GM19324 (cell line): ENCODE measurements around the gene EMX1.

ENCODE experiments used
- ATAC-seq: cut with Tn5 transposase; IDR thresholded peaks from one replicate; pipeline ENCODE4 v1.9.1; 2021; ENCODE audit warnings: mild to moderate bottlenecking, moderate library complexity; ENCODE audit not compliant: unreplicated experiment, low FRiP score

Gene EMX1

DNA sequence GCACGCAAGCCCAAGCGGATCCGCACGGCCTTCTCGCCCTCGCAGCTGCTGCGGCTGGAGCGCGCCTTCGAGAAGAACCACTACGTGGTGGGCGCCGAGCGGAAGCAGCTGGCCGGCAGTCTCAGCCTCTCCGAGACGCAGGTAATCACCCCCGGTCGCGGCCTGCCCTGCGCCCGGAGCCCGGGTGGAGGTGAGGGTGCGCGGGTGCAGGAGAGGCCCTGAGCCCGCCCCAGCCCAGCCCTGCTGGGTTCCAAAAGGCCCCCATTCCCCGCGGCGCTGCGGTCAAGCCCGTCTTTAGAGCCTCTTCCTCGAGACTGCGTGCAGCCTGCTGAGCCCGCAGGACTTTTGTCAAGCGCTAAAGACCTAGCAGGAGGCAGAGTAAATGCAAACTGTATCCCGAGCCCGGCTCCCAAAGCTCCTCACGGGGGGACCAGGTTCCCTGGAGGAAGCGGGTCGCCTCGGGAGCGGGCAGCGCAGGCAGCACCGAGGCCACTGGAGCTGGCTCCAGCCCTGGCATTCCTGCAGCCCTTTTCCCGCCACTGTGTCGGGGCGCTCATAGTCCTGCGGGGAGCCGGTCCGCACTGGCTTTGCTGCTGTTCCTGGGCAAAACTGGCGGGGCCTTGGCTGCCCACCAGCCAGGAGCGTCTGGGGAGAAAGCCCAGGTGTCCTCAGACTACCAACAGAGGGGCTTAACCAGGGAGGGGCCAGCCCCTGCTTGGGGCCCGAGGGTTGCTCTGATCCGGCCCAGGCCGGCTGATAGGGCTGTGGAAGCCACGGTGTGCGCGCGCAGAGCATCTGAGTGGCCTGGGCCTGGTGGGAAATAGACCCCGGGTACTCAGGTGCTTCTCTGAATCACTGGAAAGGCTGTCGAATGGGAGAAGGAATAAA, 7.3 kb downstream of the EMX1 start:
- peak; percentile 40 for ATAC-seq

GRCh38 chr2:72925328-72925943, 8.1 kb downstream of the EMX1 start:
- ATAC-seq: no peak

GRCh38 chr2:72926368-72926767, 9.0 kb downstream of the EMX1 start:
- ATAC-seq: no peak

DNA sequence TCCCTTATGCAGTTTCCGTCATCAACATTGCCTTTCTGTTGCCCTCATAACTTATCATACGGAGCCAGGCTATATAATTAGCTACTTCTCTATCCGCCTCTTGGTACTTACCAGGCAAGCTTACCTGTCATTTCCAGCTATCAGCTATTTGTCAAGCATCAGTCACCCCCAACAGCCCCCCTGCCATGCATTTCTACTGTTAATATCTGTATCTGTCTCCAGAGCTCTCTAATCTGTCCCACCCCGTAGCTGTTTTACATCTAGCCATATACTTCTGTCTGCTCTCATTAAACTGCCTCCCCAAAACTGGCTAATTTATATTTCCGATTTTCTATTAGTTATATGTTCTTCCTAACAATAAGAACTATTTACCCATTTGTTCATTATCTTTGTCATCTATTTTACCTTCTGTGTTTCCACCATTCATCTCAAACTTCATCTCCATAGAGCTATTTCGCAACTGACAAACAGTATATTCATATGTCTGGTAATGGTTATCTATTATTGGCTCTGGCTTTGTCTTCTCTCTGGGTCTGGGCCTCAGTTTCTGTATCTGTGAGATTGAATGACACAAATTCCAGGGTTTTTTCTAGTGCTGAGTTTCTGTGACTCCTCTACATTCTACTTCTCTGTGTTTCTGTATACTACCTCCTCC, 9.6 kb downstream of the EMX1 start:
- no peak for ATAC-seq

DNA sequence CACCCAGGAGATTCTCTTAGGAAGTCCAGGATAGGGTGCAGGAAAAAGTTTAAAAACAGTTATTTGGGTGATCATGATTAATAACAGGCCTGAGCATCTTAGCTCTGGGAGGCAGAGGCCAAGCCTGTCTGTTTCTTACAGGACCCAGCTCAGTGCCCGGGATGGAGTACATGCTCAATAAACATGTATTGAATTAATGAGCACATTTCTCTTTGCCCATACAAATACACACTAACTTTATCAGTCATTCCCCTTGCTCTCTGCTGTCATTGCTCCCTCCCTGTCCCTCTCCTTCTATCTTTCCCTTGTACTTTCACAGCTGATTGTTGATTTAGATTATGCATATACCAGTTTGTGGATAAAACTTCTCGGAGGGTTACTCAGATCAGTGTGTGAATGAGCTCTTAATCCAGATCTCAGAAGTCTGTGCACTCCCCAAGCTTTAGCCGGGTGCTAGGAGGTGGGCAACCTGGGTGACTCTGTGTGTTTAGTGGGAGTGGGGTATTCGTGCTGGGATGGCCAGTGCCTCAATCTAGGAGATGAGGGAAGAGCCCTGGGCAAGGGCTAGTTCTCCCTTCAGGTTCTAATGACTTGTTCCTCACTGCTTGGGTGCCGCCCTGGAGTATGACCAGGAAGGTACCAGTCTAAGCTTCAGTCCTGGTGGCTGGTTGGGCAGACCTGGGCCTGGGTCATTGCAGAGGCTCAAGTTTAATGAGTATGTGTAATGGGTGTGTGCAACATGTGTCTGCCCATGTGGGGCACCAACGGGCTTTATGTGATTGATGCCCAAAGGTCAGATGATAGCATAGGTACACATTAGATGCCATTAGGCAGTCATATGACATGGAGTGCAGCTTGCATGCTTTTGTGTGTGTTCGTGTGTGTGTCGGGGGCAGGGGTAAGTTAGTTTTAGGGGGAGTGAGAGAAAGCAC, 10.6 kb downstream of the EMX1 start:
- no peak for ATAC-seq

- ATAC-seq: no peak
Measured at GRCh38 chr2:72929010-72929409, 11.7 kb downstream of the EMX1 start.

DNA sequence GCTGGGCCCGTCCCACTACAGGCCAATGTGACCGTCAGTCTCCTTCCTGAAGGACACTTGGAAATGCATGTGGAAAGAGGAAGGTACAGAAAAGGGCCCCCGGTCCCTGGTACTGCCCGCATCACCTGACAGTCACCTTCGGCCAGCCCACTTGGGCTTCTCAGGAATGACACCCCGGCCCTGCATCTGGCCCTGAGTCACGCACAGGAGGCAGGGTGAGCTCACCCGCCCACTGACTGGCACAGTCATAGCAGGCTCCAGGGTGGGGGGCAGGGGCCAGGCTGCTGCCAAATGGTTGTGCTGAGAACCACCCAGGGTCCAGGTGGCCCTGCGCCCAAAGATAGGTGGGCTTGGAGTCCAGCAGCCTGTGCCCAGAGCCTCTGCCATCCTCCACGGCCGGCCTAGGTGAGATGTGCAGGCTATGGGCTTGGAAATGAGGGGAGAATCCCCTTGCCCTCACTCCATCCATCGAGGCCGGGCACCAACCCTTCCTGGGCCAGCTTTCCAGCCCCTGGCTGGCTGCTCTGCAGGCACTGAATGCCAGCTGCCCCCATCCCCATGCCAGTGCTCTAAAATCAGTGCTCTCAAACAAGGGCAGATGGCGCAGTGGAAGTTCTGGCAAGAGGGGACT, 14.1 kb downstream of the EMX1 start:
- ATAC-seq: no peak

DNA sequence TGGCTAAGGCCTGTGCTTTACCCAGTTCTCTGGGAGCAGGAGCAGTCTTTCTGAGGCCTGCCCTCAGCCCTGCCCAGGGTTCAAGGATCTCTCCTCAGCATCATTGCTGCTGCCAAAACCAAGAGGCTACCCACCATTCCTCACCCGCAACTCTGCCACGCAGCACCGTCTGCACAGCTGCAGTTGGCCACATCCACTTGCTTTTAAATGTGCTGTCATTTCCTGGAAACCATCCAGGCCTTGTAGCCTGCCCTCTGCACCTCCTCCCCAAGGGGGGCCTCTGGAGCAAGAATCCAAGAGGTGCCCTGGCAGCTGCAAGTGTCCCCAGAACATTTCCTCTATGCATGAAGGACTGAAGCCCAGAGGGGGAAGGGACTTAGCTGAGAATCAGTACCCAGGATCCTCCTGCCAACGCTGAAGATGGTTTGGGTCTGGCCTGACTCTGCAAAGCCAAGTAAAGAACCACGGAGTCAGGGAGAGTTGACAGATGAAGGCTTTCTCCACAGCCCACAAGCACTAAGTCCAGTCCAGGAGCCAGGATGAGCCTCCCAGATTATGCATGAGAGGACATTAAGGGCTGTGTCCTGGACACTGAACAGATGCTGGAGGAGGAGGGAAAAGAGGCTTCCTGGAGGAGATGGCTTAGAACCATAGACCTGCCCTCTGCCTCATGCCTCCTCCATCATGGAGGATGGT, 14.9 kb downstream of the EMX1 start:
- no peak for ATAC-seq

DNA sequence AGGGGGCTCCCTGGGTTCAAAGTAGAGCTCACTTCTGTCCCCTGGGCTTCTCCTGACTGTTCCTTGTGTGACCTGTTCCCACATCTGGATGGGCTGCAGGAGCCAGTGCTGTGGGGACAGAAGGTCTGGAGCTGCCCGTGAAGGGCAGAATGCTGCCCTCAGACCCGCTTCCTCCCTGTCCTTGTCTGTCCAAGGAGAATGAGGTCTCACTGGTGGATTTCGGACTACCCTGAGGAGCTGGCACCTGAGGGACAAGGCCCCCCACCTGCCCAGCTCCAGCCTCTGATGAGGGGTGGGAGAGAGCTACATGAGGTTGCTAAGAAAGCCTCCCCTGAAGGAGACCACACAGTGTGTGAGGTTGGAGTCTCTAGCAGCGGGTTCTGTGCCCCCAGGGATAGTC, 15.5 kb downstream of the EMX1 start:
- no peak for ATAC-seq

DNA sequence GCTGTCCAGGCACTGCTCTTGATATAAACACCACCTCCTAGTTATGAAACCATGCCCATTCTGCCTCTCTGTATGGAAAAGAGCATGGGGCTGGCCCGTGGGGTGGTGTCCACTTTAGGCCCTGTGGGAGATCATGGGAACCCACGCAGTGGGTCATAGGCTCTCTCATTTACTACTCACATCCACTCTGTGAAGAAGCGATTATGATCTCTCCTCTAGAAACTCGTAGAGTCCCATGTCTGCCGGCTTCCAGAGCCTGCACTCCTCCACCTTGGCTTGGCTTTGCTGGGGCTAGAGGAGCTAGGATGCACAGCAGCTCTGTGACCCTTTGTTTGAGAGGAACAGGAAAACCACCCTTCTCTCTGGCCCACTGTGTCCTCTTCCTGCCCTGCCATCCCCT, 15.9 kb downstream of the EMX1 start:
- ATAC-seq: no peak

DNA sequence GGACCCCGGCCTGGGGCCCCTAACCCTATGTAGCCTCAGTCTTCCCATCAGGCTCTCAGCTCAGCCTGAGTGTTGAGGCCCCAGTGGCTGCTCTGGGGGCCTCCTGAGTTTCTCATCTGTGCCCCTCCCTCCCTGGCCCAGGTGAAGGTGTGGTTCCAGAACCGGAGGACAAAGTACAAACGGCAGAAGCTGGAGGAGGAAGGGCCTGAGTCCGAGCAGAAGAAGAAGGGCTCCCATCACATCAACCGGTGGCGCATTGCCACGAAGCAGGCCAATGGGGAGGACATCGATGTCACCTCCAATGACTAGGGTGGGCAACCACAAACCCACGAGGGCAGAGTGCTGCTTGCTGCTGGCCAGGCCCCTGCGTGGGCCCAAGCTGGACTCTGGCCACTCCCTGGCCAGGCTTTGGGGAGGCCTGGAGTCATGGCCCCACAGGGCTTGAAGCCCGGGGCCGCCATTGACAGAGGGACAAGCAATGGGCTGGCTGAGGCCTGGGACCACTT, 16.4 kb downstream of the EMX1 start:
- no peak for ATAC-seq

DNA sequence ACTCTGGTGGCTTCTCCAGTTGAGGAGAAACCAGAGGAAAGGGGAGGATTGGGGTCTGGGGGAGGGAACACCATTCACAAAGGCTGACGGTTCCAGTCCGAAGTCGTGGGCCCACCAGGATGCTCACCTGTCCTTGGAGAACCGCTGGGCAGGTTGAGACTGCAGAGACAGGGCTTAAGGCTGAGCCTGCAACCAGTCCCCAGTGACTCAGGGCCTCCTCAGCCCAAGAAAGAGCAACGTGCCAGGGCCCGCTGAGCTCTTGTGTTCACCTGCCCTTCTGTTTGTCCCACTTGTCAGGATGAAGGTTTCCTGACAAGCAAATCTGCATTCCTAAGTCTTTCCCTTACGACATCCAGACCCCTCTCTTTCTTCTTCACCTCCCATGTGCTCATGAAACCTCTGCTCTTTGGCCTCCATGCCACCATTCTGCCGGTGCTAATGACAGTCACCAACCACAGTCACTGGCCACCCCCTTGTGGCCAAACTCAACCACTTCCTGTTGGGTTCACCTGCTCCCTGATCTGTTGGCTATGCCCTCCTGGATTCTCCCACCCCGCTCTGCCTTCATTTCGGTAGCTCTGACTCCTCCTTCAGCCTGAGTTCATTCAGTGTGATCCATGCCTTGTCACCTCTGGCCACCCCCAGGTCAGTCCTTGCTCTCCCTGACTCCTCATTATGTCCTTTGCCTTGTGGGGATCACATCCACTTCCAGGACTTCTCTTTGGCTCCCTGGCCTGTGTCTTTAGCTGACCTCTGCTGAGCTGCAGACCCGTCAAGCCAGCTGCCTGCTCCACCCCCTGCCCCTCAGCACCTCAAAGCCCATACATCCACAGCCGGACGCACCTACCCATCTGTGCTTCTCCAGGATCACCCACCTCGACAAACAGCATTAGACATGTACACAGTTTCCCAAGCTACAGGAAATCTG, 17.6 kb downstream of the EMX1 start:
- ATAC-seq: peak; percentile 58

- ATAC-seq: no peak
Measured at GRCh38 chr2:72935611-72935957, 18.3 kb downstream of the EMX1 start.

- ATAC-seq: no peak
Measured at GRCh38 chr2:72936660-72937355, 19.5 kb downstream of the EMX1 start.

GRCh38 chr2:72937356-72937669, 20.0 kb downstream of the EMX1 start:
- ATAC-seq: no peak

- ATAC-seq: no peak
Measured at GRCh38 chr2:72938455-72938854, 21.1 kb downstream of the EMX1 start.

- no peak for ATAC-seq
Measured at GRCh38 chr2:72940361-72940760, 23.0 kb downstream of the EMX1 start.

DNA sequence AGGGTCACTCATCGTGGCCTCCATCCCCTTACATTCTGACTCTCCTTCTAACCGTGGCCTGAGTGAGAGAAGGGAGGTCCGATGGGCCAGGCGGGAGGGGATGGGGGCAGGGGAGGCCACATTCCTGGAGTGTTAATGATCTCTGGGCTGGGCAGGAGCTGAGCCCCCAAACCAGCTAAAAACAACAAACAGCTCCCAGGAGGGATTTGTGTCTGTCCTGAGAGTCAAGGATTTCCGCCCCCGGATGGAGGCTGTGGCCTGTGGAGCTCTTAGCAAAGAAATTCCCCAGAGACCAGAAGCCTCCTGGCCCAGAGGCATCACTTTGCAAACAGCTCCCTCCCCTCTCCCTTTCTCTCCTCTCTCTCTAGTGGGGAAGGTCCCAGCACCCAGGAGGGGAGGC, 23.5 kb downstream of the EMX1 start:
- ATAC-seq: no peak
